Right atrium auricular region (tissue), 2 donors: ENCODE data around the gene TMEM51. TPM values are rescaled to one million over a fixed set of nuclear protein-coding genes. Genes with fewer than 3 reads are reported as not detected.

Source experiments
- DNase-seq: peaks from one replicate; pipeline ENCODE4 v3.0.0-alpha.2; 2019; ENCODE audit warnings: low spot score
- H3K27ac ChIP-seq, 2 donors: fragments of 200-600 bp; sonication (generic); 1 replicate in 1 of 2; 2 replicates in 1 of 2; pipeline ENCODE4 v1.5.1; 2016 to 2019
- H3K27me3 ChIP-seq, 2 donors: fragments of 200-600 bp; sonication (generic); one replicate each; pipeline versions ENCODE4 v1.5.1 to v1.6.0; 2017 to 2019
- H3K36me3 ChIP-seq: fragments of 200-600 bp; sonication (generic); one replicate; pipeline ENCODE4 v1.5.1; 2016
- H3K4me1 ChIP-seq, 2 donors: fragments of 200-600 bp; sonication (generic); one replicate each; pipeline versions ENCODE4 v1.5.1 to v1.6.0; 2017 to 2019
- H3K4me3 ChIP-seq, 2 donors: fragments of 200-600 bp; sonication (generic); 1 replicate in 1 of 2; 2 replicates in 1 of 2; pipeline ENCODE4 v1.5.1; 2017 to 2019; ENCODE audit warnings: mild to moderate bottlenecking in 1 of 2, moderate library complexity in 1 of 2
- H3K9me3 ChIP-seq, 2 donors: fragments of 200-600 bp; sonication (generic); one replicate each; pipeline ENCODE4 v1.5.1; 2019
- CTCF ChIP-seq, 2 donors: fragments of 200-600 bp; sonication (generic); IDR thresholded peaks; one replicate each; pipeline ENCODE4 v1.5.1; 2019; ENCODE audit warnings: antibody characterized with exemption in 2 of 2
- total RNA-seq, 2 donors: library from RNA; depleted of rRNA; stranded (reverse); fragments of >200 nt; gene quantifications; one replicate each; pipeline ENCODE4 v1.1.0, GENCODE V29; 2016

Gene TMEM51
- total RNA-seq, 2 donors from 2014 or later = 3.2 to 6.6 TPM

GRCh38 chr1:15180189-15180588, 26.6 kb downstream of the TMEM51 start:
- no peak for DNase-seq
- Histone ChIP-seq H3K4me1 (peaks cover 0 to 13% of the 10 kb centered on the region in 2 donors), H3K9me3 (no peaks in the 10 kb centered on the region), H3K27ac (no peak overlapping the region), H3K4me3 (no peak overlapping the region), H3K27me3 (no peaks in the 10 kb centered on the region), H3K36me3 (no peaks in the 10 kb centered on the region)
- TF ChIP-seq CTCF (IDR thresholded peaks at IDR 0.05) = no peak

GRCh38 chr1:15180945-15181523, 27.5 kb downstream of the TMEM51 start:
- no peak for TF ChIP-seq CTCF (IDR thresholded peaks at IDR 0.05)
- H3K9me3 ChIP-seq = no peaks in the 10 kb centered on the region

GRCh38 chr1:15181564-15181963, 28.0 kb downstream of the TMEM51 start:
- peaks cover 0 to 13% of the 10 kb centered on the region in 2 donors for H3K4me1 ChIP-seq
- no peaks in the 10 kb centered on the region for H3K27me3 ChIP-seq
- no peaks in the 10 kb centered on the region for H3K9me3 ChIP-seq
- DNase-seq = no peak
- no peak for TF ChIP-seq CTCF (IDR thresholded peaks at IDR 0.05)
- H3K4me3 ChIP-seq = no peak overlapping the region
- no peaks in the 10 kb centered on the region for H3K36me3 ChIP-seq
- no peak overlapping the region for H3K27ac ChIP-seq

More at GRCh38 chr1:15180945-15181523, 27.5 kb downstream of the TMEM51 start:
- no peaks in the 10 kb centered on the region for H3K27me3 ChIP-seq
- H3K36me3 ChIP-seq = no peaks in the 10 kb centered on the region
- no peak overlapping the region for H3K27ac ChIP-seq
- DNase-seq = no peak
- H3K4me1 ChIP-seq = peaks cover 0 to 13% of the 10 kb centered on the region in 2 donors
- no peak overlapping the region for H3K4me3 ChIP-seq

- no peak for TF ChIP-seq CTCF (IDR thresholded peaks at IDR 0.05)
- Histone ChIP-seq H3K27ac (no peak overlapping the region), H3K4me3 (no peak overlapping the region), H3K36me3 (no peaks in the 10 kb centered on the region), H3K9me3 (no peaks in the 10 kb centered on the region), H3K4me1 (peaks cover 0 to 9% of the 10 kb centered on the region in 2 donors), H3K27me3 (no peaks in the 10 kb centered on the region)
- no peak for DNase-seq
Measured at GRCh38 chr1:15184436-15185241, 31.1 kb downstream of the TMEM51 start.

- Histone ChIP-seq H3K4me1 (peaks cover 0 to 5% of the 10 kb centered on the region in 2 donors), H3K27ac (no peak overlapping the region), H3K4me3 (no peak overlapping the region), H3K36me3 (no peaks in the 10 kb centered on the region), H3K9me3 (no peaks in the 10 kb centered on the region), H3K27me3 (no peaks in the 10 kb centered on the region)
- no peak for TF ChIP-seq CTCF (IDR thresholded peaks at IDR 0.05)
- DNase-seq = no peak
Measured at GRCh38 chr1:15185617-15186016, 32.1 kb downstream of the TMEM51 start.
